ENCODE measurements around the gene EXOSC5.

The EXOSC5 gene

GRCh38 chr19:41398050-41398418, 875 bp upstream of the EXOSC5 start:
- peak overlapping the region; percentile 97 for H3K4me3 ChIP-seq (ENCODE audit: low read length, poor library complexity, severe bottlenecking)
- TF ChIP-seq CTCF (conservative IDR thresholded peaks at IDR 0.05; ENCODE audit: low read length) (no peak), EZH2phosphoT487 (IDR thresholded peaks at IDR 0.05; ENCODE audit: borderline replicate concordance) (no peak)

GRCh38 chr19:41395355-41395754, 1.8 kb downstream of the EXOSC5 start:
- H3K36me3 ChIP-seq (ENCODE audit: insufficient read depth, low read length) = peaks cover 15% of the 10 kb centered on the region; the same call in 1 of the 2 replicates
- peaks cover 49% of the 10 kb centered on the region for H3K79me2 ChIP-seq (ENCODE audit: insufficient read depth, low read length)
- no peaks in the 10 kb centered on the region for H3F3A ChIP-seq (ENCODE audit: low read depth)
- H2AFZ ChIP-seq (ENCODE audit: low read length) = no peak overlapping the region
- no peaks in the 10 kb centered on the region for H3K27me3 ChIP-seq (ENCODE audit: insufficient read depth, low read length, poor library complexity, severe bottlenecking)
- peak overlapping the region; percentile 79 for H3K9ac ChIP-seq (ENCODE audit: low read depth, low read length, poor library complexity, severe bottlenecking)
- peaks cover 19% of the 10 kb centered on the region for H3K4me1 ChIP-seq (ENCODE audit: insufficient read depth, low read length, poor library complexity, severe bottlenecking)
- H3K4me2 ChIP-seq (ENCODE audit: low read depth, low read length, poor library complexity, severe bottlenecking) = peak overlapping the region; percentile 79
- TF ChIP-seq EZH2phosphoT487 (IDR thresholded peaks at IDR 0.05; ENCODE audit: borderline replicate concordance) = no peak
- TF ChIP-seq CTCF (conservative IDR thresholded peaks at IDR 0.05; ENCODE audit: low read length) = no peak
- peaks cover 3% of the 10 kb centered on the region for H4K20me1 ChIP-seq (ENCODE audit: insufficient read depth, low read length, poor library complexity, severe bottlenecking)
- peak overlapping the region; percentile 92 for H3K4me3 ChIP-seq (ENCODE audit: low read length, poor library complexity, severe bottlenecking)
- H3K9me2 ChIP-seq (replicated peaks; ENCODE audit: low read depth, low read length) = no peaks in the 10 kb centered on the region
- no peaks in the 10 kb centered on the region for H3K9me3 ChIP-seq (ENCODE audit: insufficient read depth, low read depth, low read length)

More at GRCh38 chr19:41398050-41398418, 875 bp upstream of the EXOSC5 start:
- peaks cover 61% of the 10 kb centered on the region for H3K79me2 ChIP-seq (ENCODE audit: insufficient read depth, low read length)
- no peaks in the 10 kb centered on the region for H3K27me3 ChIP-seq (ENCODE audit: insufficient read depth, low read length, poor library complexity, severe bottlenecking)
- H2AFZ ChIP-seq (ENCODE audit: low read length) = peak overlapping the region; percentile 80
- no peaks in the 10 kb centered on the region for H3F3A ChIP-seq (ENCODE audit: low read depth)
- no peaks in the 10 kb centered on the region for H3K9me2 ChIP-seq (replicated peaks; ENCODE audit: low read depth, low read length)
- H4K20me1 ChIP-seq (ENCODE audit: insufficient read depth, low read length, poor library complexity, severe bottlenecking) = peaks cover 3% of the 10 kb centered on the region
- no peaks in the 10 kb centered on the region for H3K9me3 ChIP-seq (ENCODE audit: insufficient read depth, low read depth, low read length)
- peak overlapping the region; percentile 98 for H3K4me2 ChIP-seq (ENCODE audit: low read depth, low read length, poor library complexity, severe bottlenecking)
- H3K9ac ChIP-seq (ENCODE audit: low read depth, low read length, poor library complexity, severe bottlenecking) = peak overlapping the region; percentile 95
- H3K36me3 ChIP-seq (ENCODE audit: insufficient read depth, low read length) = no peaks in the 10 kb centered on the region
- H3K4me1 ChIP-seq (ENCODE audit: insufficient read depth, low read length, poor library complexity, severe bottlenecking) = peaks cover 19% of the 10 kb centered on the region

- no peak overlapping the region for H2AFZ ChIP-seq (ENCODE audit: low read length)
- H3K4me2 ChIP-seq (ENCODE audit: low read depth, low read length, poor library complexity, severe bottlenecking) = no peak overlapping the region
- peaks cover 8% of the 10 kb centered on the region for H3K4me1 ChIP-seq (ENCODE audit: insufficient read depth, low read length, poor library complexity, severe bottlenecking)
- H3K9me2 ChIP-seq (replicated peaks; ENCODE audit: low read depth, low read length) = no peaks in the 10 kb centered on the region
- H3K79me2 ChIP-seq (ENCODE audit: insufficient read depth, low read length) = peaks cover 26% of the 10 kb centered on the region
- H3K36me3 ChIP-seq (ENCODE audit: insufficient read depth, low read length) = peaks cover 22% of the 10 kb centered on the region; the same call in 1 of the 2 replicates
- no peak for TF ChIP-seq EZH2phosphoT487 (IDR thresholded peaks at IDR 0.05; ENCODE audit: borderline replicate concordance)
- TF ChIP-seq CTCF (conservative IDR thresholded peaks at IDR 0.05; ENCODE audit: low read length) = no peak
- no peak overlapping the region for H3K9ac ChIP-seq (ENCODE audit: low read depth, low read length, poor library complexity, severe bottlenecking)
- no peak overlapping the region for H3K4me3 ChIP-seq (ENCODE audit: low read length, poor library complexity, severe bottlenecking)
- no peaks in the 10 kb centered on the region for H3K27me3 ChIP-seq (ENCODE audit: insufficient read depth, low read length, poor library complexity, severe bottlenecking)
- no peaks in the 10 kb centered on the region for H3F3A ChIP-seq (ENCODE audit: low read depth)
- H4K20me1 ChIP-seq (ENCODE audit: insufficient read depth, low read length, poor library complexity, severe bottlenecking) = no peaks in the 10 kb centered on the region
- no peaks in the 10 kb centered on the region for H3K9me3 ChIP-seq (ENCODE audit: insufficient read depth, low read depth, low read length)
These were observed 4.4 kb downstream of the EXOSC5 start for GRCh38 chr19:41392775-41393174.
